NCI-H2227 (cell line): ENCODE data around the gene CACNB2.

Experiments
- DNase-seq: peaks from one replicate; lab custom pipeline; 2025; ENCODE audit not compliant: unreplicated experiment; lab: John Stamatoyannopoulos, UW

Gene CACNB2

GRCh38 chr10:18278181-18278580 is 138.0 kb downstream of the CACNB2 start:
- no peak for DNase-seq

GRCh38 chr10:18279173-18279572 is 138.9 kb downstream of the CACNB2 start:
- DNase-seq: no peak

DNA sequence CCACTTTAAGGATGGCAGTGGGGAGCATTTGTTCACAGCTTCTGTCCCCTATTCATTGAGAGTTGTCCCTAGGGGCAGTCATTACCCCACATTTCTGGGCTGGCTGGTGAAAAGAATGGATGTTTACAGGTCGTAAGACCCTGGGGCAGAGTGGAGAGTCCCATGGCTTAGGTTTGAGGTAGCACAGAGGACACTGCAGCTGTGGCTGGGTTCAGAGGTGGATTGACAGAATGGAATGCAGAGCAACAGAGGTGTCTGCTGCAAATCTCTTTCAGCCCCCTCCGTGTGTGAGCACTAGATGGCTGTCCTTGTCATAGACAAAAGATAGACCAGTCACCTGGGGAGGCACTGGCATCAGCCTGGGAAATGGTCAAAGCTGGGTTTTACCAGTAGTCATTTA is 141.9 kb downstream of the CACNB2 start:
- DNase-seq: no peak

GRCh38 chr10:18290651-18291313 is 150.6 kb downstream of the CACNB2 start:
- DNase-seq: no peak

GRCh38 chr10:18293536-18294510 is 153.6 kb downstream of the CACNB2 start:
- no peak for DNase-seq

DNA sequence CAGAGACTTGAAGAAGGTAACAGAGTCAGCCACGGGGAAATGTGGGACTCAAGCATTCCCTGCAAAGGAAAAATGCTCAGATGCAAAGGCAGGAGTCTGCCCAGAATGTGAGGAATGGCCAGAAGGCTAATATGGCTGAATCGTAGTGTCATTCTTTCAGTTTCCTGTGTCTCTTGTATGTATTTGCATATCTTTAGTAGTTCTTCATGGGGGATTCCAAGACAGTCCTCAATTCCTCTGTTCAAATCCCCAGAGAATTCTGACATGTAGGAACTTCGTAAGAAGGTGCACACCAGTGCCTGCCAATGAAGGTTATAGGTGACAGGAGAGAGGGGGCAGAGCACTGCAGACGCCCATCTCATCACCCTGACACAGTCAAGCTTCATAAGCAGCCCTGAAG is 154.4 kb downstream of the CACNB2 start:
- no peak for DNase-seq

GRCh38 chr10:18297659-18298058 is 157.4 kb downstream of the CACNB2 start:
- no peak for DNase-seq

DNA sequence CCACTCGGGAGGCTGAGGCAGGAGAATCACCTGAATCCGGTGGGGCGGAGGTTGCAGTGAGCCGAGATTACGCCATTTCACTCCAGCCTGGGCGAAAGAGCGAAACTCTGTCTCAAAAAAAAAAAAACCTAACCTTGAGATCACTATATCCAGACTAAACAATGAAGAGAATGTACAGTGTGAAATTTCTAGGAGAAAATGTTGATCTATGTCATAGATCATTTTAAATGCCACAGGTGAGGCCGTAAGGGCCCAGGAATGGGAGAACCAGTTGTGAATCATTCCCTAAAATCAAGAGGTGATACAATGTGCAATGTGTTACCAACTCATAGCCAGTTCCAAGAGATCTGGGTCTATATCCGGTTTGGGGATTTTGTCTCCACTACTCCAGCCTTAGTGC is 158.0 kb downstream of the CACNB2 start:
- no peak for DNase-seq

DNA sequence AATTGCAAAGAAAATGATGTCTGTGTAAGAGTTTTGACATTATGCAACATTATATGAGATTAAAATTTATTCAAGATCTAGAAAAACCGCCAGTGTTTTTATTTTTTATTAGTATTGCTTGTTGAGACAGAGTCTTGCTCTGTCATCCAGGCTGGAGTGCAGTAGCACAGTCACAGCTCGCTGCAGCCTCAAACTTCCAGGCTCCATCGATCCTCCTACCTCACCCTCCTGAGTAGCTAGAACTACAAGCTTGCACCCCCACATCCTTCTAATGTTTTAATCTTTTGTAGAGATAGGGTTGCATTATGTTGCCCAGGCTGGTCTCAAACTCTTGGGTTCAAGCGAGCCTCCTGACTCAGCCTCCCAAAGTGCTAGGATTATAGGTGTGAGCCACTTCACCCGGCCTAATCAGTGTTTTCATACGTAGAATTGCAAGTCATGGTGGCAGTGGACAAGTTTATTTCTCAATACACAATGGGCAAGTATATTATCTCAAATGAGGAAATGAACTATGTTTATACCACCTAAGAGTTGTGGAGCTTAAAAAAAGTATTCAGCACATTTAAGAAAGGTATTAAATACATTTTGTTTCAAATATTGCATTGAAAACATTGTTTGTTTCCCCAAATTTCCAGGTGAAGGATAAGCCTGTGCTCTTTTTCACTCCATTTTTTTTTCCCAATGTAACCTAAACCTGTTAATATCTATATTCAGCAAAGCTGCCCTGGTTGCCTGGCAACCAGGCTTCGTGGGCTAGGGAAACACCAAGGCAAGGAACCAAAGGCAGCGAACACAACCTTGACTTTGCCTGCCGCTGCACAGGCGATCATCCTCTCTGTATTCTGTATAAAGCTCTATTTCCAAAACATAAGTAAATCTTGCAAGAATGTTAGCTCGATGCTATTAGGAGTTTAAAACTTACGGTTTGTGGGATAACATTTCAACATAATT is 163.9 kb downstream of the CACNB2 start:
- DNase-seq: peak; percentile 69

GRCh38 chr10:18306031-18306430 is 165.8 kb downstream of the CACNB2 start:
- no peak for DNase-seq

DNA sequence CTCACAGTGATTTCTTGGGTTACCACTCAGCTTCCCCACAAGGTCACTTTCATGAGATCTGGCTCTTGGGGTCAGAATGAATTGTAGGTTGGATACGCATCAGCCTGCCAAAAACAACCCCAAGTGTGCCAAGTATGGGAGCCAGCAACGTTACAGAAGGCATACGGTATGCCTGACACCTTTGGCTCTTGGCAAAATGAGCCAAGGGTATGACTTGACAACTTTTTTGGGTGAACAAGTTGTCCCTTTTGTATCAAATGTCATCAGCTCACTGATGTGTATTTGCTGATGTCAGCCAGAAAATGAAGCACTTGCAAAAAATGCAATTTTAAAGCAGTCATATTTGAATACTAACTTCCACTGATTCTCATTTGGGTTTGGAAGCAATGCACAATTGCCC is 168.4 kb downstream of the CACNB2 start:
- DNase-seq: no peak

GRCh38 chr10:18310761-18311160 is 170.5 kb downstream of the CACNB2 start:
- DNase-seq: no peak

DNA sequence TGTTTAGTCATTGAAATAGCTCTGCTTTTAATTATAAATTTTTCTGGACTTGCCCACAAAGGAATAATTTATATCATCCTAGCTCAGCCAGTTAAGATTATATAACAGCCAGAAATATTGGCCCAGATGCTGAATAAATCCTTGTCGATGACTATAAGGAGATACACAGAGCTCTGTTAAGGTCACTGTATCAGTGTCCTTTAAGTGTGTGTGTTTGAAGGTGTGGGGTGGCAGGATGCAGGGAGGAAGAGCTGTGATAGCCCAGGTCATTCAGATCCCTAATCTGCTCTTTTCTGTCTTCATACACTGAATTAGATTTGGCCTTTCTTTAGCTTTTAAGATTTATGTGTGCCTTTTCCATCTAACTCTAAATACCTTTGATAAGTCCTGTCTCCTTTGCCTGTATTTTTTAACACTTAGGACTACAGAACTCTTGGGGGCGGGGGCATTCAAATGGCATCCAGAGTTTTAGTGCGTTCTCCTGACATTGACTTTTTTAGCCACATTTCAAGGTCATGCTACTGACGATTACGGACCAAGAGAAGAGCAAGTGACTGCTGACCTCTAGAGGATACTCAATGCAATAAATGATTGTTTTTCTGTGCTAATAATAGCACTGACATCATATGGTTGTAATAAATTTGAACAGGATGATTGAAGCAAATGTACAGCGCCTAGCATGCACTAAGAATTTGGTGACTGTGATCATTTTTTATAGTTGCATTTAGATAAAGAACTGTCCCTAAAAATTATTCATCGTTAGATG is 172.3 kb downstream of the CACNB2 start:
- DNase-seq: peak; percentile 47

- DNase-seq: no peak
Observed at GRCh38 chr10:18313140-18313530, 172.9 kb downstream of the CACNB2 start.

- DNase-seq: no peak
Observed at GRCh38 chr10:18313626-18314025, 173.4 kb downstream of the CACNB2 start.

- no peak for DNase-seq
Observed at GRCh38 chr10:18319628-18320027, 179.4 kb downstream of the CACNB2 start.

DNA sequence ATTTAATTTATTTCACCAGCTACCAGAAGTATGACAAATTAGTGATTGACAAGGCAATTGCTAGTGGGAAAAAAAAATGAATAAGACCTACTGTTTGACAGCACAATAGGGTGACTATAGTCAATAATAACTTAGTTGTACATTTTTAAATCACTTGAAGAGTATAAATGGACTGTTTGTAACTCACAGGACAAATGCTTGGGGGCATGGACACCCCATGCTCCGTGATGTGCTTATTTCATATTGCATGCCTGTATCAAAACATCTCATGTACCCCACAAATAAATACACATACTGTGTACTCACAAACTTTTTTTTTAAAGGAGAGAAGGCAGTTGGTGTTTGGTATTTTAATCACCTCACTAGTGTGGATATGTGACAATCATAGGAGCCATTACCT is 181.1 kb downstream of the CACNB2 start:
- DNase-seq: no peak

DNA sequence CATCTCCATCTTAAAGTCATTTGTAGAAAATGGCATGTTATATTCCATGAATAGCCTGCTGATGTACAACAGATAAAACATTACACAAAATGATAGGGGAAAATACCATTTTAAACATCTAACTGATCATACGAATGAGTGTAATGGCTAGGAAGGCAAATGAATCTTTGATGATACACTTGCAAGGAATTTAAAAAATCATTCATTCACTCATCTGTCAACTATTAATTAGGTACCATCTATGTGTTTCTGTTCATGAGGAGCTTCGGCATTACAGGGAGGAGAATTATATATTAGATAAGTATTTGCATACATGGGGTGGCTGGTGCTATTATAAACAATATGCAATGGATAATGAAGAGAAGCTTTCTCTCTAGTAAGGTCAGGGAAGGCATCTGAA is 183.7 kb downstream of the CACNB2 start:
- no peak for DNase-seq

- no peak for DNase-seq
Observed at GRCh38 chr10:18325410-18325809, 185.2 kb downstream of the CACNB2 start.

GRCh38 chr10:18325889-18326531 is 185.8 kb downstream of the CACNB2 start:
- no peak for DNase-seq
